ENCODE results near the gene TBCCD1.

The TBCCD1 gene

DNA sequence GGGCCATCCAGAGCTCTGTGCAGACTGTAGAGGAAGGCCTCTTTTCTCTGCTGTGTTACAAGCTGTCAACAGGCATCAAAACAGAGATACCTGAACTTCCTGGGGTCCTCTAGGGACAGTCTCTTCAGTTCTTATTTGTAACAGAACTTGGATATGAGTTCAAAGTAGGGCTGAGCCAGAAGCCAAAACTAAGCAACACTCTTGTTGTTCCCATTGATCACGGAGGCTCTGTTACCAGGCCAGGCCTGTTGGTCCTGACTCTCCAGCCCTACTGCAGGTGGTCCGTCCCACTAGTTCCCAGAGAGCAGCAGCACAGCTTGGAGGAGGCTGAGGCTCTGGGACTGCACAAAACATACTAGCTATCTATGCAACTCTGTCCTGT is 32.6 kb upstream of the TBCCD1 start:
- TF ChIP-seq POLR2AphosphoS5 (IDR thresholded peaks at IDR 0.05; ENCODE audit: low read depth, low read length): no peak
- TF ChIP-seq SIN3A (IDR thresholded peaks at IDR 0.05; ENCODE audit: borderline replicate concordance, insufficient read depth, low read length): no peak
- TF ChIP-seq TAF1 (IDR thresholded peaks at IDR 0.05; ENCODE audit: borderline replicate concordance, insufficient read depth, low read length): no peak
- TF ChIP-seq, protein P1, sequence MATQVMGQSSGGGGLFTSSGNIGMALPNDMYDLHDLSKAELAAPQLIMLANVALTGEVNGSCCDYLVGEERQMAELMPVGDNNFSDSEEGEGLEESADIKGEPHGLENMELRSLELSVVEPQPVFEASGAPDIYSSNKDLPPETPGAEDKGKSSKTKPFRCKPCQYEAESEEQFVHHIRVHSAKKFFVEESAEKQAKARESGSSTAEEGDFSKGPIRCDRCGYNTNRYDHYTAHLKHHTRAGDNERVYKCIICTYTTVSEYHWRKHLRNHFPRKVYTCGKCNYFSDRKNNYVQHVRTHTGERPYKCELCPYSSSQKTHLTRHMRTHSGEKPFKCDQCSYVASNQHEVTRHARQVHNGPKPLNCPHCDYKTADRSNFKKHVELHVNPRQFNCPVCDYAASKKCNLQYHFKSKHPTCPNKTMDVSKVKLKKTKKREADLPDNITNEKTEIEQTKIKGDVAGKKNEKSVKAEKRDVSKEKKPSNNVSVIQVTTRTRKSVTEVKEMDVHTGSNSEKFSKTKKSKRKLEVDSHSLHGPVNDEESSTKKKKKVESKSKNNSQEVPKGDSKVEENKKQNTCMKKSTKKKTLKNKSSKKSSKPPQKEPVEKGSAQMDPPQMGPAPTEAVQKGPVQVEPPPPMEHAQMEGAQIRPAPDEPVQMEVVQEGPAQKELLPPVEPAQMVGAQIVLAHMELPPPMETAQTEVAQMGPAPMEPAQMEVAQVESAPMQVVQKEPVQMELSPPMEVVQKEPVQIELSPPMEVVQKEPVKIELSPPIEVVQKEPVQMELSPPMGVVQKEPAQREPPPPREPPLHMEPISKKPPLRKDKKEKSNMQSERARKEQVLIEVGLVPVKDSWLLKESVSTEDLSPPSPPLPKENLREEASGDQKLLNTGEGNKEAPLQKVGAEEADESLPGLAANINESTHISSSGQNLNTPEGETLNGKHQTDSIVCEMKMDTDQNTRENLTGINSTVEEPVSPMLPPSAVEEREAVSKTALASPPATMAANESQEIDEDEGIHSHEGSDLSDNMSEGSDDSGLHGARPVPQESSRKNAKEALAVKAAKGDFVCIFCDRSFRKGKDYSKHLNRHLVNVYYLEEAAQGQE (IDR thresholded peaks at IDR 0.05; ENCODE audit: insufficient read depth in 1 of 2, low read depth in 2 of 2, low read length in 2 of 2): no peak
- no peak for TF ChIP-seq FOXP2 (optimal IDR thresholded peaks at IDR 0.05; ENCODE audit: borderline replicate concordance, extremely low read depth, extremely low read length, insufficient read depth)

DNA sequence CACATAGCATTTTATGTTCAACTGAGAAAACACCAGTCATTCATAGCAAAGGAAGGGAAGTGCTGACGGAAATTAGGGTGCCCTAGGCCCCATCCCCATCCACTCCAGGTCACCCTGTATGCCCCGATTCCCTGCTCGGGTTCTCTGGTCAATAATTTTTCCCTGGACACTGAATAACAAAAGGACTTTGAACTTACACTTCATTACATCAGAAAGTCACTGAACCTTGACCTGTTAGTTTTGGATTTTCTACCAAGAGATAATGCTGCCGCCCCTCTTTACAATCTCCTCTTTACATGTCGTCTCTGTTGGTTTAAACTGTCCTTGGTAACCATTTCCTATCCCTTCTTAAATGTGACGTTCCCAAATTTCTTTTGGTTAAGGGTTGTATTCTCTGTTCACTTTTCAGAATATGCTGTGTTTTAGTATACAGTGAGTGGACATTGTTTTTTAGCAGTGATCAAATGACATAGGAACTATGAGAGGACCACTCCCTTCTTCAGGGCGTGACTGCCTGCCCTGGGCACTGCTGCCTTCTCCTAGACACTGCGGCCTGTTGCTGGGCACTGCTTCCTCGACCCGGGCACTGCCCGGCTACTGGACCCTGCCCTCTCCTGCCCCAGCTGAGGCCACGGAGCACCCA is 32.1 kb upstream of the TBCCD1 start:
- TF ChIP-seq TAF1 (IDR thresholded peaks at IDR 0.05; ENCODE audit: borderline replicate concordance, insufficient read depth, low read length): no peak
- TF ChIP-seq POLR2AphosphoS5 (IDR thresholded peaks at IDR 0.05; ENCODE audit: low read depth, low read length): no peak
- no peak for TF ChIP-seq SIN3A (IDR thresholded peaks at IDR 0.05; ENCODE audit: borderline replicate concordance, insufficient read depth, low read length)
- TF ChIP-seq, protein P1 (IDR thresholded peaks at IDR 0.05; ENCODE audit: insufficient read depth in 1 of 2, low read depth in 2 of 2, low read length in 2 of 2): no peak
- no peak for TF ChIP-seq FOXP2 (optimal IDR thresholded peaks at IDR 0.05; ENCODE audit: borderline replicate concordance, extremely low read depth, extremely low read length, insufficient read depth)

DNA sequence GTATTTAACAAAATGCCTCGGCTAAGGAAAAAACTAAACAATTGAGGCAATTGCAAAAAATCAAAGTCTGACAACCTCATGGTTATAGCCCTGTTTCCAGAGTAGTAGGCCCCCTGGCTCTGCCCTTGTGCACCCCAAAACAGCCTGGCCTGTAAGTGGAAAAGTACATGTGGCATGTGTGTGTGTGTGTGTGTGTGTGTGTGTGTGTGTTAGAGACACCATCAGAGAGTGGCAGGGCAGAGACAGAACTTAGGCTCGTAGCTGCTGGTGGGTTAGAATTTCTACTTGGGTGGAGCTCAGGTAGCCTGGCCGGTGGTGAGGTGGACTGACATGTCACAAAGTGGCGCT is 31.6 kb upstream of the TBCCD1 start:
- TF ChIP-seq SIN3A (IDR thresholded peaks at IDR 0.05; ENCODE audit: borderline replicate concordance, insufficient read depth, low read length) (no peak), POLR2AphosphoS5 (IDR thresholded peaks at IDR 0.05; ENCODE audit: low read depth, low read length) (no peak), FOXP2 (optimal IDR thresholded peaks at IDR 0.05; ENCODE audit: borderline replicate concordance, extremely low read depth, extremely low read length, insufficient read depth) (no peak), TAF1 (IDR thresholded peaks at IDR 0.05; ENCODE audit: borderline replicate concordance, insufficient read depth, low read length) (no peak)
- TF ChIP-seq, protein P1 (IDR thresholded peaks at IDR 0.05; ENCODE audit: insufficient read depth in 1 of 2, low read depth in 2 of 2, low read length in 2 of 2): no peak

DNA sequence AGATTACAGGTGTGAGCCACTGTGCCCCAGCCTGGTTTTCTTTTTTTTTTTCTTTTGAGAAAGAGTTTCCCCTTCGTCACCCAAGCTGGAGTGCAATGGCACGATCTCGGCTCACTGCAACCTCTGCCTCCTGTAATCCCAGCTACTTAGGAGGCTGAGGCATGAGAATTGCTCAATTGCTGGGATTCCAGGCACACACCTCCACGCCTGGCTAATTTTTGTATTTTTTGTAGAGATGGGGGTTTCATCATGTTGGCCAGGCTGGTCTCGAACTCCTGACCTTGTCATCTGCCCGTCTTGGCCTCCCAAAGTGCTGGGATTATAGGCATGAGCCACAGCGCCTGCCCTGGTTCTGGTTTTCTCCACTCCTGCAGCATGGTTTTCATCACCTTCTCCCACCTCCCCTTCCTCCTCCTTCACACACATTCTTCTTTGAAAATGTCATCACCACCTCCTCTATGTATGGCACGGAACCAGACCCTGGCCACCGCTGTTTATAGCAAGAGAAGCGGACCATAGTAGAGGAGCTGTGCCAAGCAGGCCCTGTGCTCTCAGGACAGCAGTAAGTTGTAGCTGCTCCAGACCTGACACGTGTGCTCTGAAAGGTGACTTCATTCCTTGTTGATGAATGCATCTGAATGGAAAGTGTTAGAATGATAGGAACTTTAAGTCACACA is 31.1 kb upstream of the TBCCD1 start:
- TF ChIP-seq POLR2AphosphoS5 (IDR thresholded peaks at IDR 0.05; ENCODE audit: low read depth, low read length) (no peak), FOXP2 (optimal IDR thresholded peaks at IDR 0.05; ENCODE audit: borderline replicate concordance, extremely low read depth, extremely low read length, insufficient read depth) (no peak), SIN3A (IDR thresholded peaks at IDR 0.05; ENCODE audit: borderline replicate concordance, insufficient read depth, low read length) (no peak), TAF1 (IDR thresholded peaks at IDR 0.05; ENCODE audit: borderline replicate concordance, insufficient read depth, low read length) (no peak)
- TF ChIP-seq, protein P1 (IDR thresholded peaks at IDR 0.05; ENCODE audit: insufficient read depth in 1 of 2, low read depth in 2 of 2, low read length in 2 of 2): no peak
